ENCODE results near the gene GRK5. TPM values are rescaled to one million over a fixed set of nuclear protein-coding genes. Genes with fewer than 3 reads are reported as not detected.

Gene GRK5
- total RNA-seq, 1 donor from 2014 or later: 43.2 TPM

DNA sequence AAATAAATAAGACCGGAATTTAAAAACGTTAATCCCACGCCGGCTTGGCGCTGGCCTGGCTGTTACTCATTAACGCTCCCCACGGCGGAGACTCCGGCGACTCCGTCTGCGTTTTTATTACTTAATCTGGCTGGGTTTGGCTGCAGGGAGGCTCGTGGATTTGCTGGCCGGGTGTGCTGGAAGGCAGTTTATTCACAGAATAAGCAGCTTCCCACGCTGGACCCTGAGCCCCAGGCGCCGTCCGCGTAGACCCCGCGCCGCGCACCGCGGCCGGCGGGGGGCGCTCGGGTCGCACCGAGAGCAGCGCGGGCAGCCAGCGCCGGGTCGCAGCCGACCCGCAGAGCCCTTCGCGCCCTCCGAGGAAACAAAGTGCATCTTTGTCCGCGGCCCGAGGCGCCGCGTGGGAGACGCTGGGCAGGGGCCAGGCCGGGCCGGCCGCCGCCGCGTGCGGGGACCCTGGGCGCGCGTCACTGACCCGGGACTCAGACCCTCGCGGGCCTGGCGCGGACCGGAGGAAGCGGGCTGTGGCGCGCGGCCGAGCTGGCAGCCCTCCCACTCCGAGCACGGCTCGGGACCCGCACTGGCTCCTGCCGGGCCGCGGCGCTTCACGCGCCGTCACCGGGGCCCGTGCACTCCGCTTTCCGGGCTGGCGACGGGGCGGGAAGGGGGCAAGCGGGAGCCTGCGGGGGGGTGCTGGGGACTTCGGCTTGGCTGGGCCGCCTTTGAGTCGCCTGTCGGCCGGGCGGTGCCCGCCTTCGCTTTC is 587 bp upstream of the GRK5 start:
- Mint-ChIP-seq H3K4me1 (ENCODE audit: unreplicated experiment) (peaks cover 34% of the 10 kb centered on the region), H3K9me3 (ENCODE audit: unreplicated experiment) (no peaks in the 10 kb centered on the region), H3K36me3 (ENCODE audit: unreplicated experiment) (peaks cover 2% of the 10 kb centered on the region), H3K27me3 (ENCODE audit: unreplicated experiment) (no peaks in the 10 kb centered on the region), H3K27ac (ENCODE audit: unreplicated experiment) (peak overlapping the region; percentile 89), H3K4me3 (ENCODE audit: unreplicated experiment) (peak overlapping the region; percentile 98)
- DNase-seq (ENCODE audit: extremely low spot score, unreplicated experiment): peak; percentile 93
- TF ChIP-seq, protein P1, sequence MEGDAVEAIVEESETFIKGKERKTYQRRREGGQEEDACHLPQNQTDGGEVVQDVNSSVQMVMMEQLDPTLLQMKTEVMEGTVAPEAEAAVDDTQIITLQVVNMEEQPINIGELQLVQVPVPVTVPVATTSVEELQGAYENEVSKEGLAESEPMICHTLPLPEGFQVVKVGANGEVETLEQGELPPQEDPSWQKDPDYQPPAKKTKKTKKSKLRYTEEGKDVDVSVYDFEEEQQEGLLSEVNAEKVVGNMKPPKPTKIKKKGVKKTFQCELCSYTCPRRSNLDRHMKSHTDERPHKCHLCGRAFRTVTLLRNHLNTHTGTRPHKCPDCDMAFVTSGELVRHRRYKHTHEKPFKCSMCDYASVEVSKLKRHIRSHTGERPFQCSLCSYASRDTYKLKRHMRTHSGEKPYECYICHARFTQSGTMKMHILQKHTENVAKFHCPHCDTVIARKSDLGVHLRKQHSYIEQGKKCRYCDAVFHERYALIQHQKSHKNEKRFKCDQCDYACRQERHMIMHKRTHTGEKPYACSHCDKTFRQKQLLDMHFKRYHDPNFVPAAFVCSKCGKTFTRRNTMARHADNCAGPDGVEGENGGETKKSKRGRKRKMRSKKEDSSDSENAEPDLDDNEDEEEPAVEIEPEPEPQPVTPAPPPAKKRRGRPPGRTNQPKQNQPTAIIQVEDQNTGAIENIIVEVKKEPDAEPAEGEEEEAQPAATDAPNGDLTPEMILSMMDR (IDR thresholded peaks at IDR 0.05): peak; percentile 94

DNA sequence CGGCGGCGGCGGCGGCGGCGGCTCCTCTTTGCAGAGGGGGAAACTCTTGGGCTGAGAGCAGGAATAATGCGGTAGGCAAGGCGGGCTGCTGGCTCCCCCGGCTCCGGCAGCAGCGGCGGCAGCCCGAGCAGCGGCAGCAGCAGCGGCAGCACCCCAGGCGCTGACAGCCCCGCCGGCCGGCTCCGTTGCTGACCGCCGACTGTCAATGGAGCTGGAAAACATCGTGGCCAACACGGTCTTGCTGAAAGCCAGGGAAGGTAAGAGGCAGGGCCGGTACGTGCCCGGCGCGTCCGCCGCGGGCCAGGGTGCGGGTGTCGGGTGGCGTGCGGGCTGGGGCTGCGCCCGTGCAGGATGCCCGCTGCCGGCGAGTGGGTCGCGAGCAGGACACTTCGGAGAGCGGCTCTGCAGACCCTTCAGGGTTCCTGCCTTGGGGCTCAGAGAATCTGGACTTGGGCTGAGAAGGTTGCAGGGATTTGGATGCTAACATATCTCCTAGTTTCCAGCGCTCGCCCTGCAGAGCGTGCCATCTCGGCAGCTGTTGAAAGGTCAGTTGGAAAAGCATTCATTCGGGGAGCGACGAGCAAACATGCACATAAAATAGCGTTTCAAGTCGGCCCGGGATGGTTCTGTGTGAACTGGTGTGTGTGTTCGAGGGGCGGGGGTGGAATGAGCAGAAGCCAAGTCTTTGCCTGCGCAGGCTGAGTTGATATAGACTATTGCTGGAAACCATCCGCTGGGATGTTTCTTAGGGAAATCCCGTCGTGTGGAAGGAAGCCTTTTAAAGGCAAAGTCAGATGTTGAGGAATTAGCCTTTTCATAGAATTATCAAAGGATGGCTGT is 562 bp downstream of the GRK5 start:
- Mint-ChIP-seq H3K9me3 (ENCODE audit: unreplicated experiment) (no peaks in the 10 kb centered on the region), H3K4me1 (ENCODE audit: unreplicated experiment) (peaks cover 46% of the 10 kb centered on the region), H3K27me3 (ENCODE audit: unreplicated experiment) (no peaks in the 10 kb centered on the region), H3K36me3 (ENCODE audit: unreplicated experiment) (peaks cover 8% of the 10 kb centered on the region), H3K4me3 (ENCODE audit: unreplicated experiment) (peak overlapping the region; percentile 98), H3K27ac (ENCODE audit: unreplicated experiment) (peak overlapping the region; percentile 90)
- DNase-seq (ENCODE audit: extremely low spot score, unreplicated experiment): peak; percentile 87
- TF ChIP-seq, protein P1 (IDR thresholded peaks at IDR 0.05): no peak

DNA sequence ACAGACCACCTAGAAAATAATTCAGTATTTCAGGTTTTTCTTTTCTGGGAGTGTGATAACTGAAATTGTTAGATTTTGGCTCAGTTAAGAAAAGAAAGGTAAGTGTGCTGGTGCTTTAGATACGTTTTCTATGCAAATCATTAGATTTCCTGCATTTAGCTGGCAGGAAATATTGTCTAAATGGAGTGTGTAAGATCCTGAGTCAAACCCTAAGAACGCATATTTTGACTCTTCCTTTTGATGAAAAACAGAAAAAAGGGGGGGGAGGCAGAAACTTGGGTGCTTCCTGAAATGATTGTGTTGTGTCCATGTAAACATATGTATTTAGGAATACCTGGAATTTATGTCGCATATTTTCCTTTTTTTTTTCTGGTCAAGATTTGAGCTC is 1.2 kb downstream of the GRK5 start:
- Mint-ChIP-seq H3K4me3 (ENCODE audit: unreplicated experiment) (peak overlapping the region; percentile 98), H3K4me1 (ENCODE audit: unreplicated experiment) (peaks cover 49% of the 10 kb centered on the region), H3K36me3 (ENCODE audit: unreplicated experiment) (peaks cover 9% of the 10 kb centered on the region), H3K9me3 (ENCODE audit: unreplicated experiment) (no peaks in the 10 kb centered on the region), H3K27me3 (ENCODE audit: unreplicated experiment) (no peaks in the 10 kb centered on the region), H3K27ac (ENCODE audit: unreplicated experiment) (peak overlapping the region; percentile 90)
- TF ChIP-seq, protein P1 (IDR thresholded peaks at IDR 0.05): no peak
- DNase-seq (ENCODE audit: extremely low spot score, unreplicated experiment): no peak

DNA sequence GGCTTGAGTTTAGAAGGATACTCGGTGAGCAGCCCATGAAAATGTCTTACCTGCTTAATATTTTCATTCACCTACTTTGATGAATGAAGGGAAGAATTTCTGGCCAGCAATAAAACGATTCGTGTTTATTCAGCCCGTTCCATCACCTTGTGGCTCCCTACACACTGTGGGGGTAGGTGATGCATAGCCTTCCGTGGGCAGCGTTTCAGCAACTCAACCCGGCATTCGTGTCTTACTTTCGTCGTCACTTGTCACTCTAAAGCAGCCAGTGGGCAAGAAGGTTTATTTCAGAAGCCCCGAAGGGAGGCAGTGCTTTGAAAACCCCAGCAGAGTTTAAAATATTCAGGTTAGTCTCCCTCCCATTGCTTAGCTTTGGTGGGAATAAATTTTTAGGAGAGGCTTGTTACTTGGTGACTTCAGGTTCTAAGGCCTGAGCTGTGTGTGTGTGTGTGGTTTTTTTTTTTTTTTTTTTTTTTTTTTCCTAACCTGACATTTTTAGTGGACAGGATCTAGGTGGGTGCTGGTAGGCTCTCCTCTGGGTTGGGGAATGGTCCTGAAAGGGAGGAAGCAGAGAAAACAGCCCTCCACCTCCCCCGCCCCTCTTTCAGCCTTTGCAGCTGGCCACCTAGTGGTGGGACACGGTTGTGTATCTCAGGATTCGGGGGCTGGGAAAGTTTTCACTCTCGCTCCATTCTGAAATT is 1.8 kb downstream of the GRK5 start:
- H3K4me1 Mint-ChIP-seq (ENCODE audit: unreplicated experiment): peaks cover 50% of the 10 kb centered on the region
- H3K36me3 Mint-ChIP-seq (ENCODE audit: unreplicated experiment): peaks cover 9% of the 10 kb centered on the region
- peak overlapping the region; percentile 98 for H3K4me3 Mint-ChIP-seq (ENCODE audit: unreplicated experiment)
- no peaks in the 10 kb centered on the region for H3K9me3 Mint-ChIP-seq (ENCODE audit: unreplicated experiment)
- H3K27me3 Mint-ChIP-seq (ENCODE audit: unreplicated experiment): no peaks in the 10 kb centered on the region
- H3K27ac Mint-ChIP-seq (ENCODE audit: unreplicated experiment): peak overlapping the region; percentile 90
- TF ChIP-seq, protein P1 (IDR thresholded peaks at IDR 0.05): peak; percentile 88
- DNase-seq (ENCODE audit: extremely low spot score, unreplicated experiment): peak; percentile 89
